ENCODE results near the gene A2M. TPM values are rescaled to one million over a fixed set of nuclear protein-coding genes. Genes with fewer than 3 reads are reported as not detected.

The A2M gene
- total RNA-seq, 1 donor from 2014 or later: 44.5 TPM

DNA sequence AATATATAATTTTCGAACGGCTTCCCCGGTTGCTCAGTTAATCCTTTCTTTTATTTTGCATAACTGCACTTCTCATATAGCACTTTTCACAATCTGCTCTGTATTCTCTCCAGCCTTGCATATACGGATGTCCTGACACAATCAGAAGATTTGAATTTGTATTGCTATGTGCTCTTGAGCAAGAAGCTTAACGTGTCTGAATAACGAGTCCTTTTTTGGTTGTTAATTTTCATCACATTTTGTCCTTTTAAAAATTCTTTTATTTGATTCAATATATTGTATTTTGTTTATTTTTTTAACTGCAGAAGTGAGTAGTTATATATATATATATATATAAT lies 17.6 kb downstream of the A2M start:
- no peak for DNase-seq

- no peak for DNase-seq
Measured at GRCh38 chr12:9096563-9097176, 19.0 kb downstream of the A2M start.

DNA sequence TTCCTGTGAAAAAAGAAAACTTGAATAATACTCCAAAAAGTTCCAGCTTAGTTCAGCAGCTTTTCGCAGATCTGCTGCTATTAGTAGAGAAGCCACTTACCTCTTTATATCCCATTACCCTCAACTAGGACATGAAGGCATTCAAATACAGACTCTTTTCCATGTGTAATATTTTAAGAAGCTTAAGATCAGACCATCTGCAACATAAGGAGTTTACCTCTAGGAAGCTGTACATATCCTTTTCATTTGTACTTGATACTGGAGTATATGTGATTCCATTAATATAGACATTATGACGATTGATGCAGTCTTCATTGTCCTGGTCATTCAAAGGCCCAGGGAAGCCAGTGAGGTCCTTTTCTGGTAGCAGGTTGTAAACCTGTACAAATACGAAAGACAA lies 20.4 kb downstream of the A2M start:
- DNase-seq: no peak

GRCh38 chr12:9094512-9095206 lies 21.1 kb downstream of the A2M start:
- DNase-seq: no peak

- DNase-seq: no peak
Measured at GRCh38 chr12:9091891-9092598, 23.7 kb downstream of the A2M start.

- DNase-seq: no peak
Measured at GRCh38 chr12:9090220-9090619, 25.5 kb downstream of the A2M start.

GRCh38 chr12:9087087-9087835 lies 28.5 kb downstream of the A2M start:
- DNase-seq: no peak

- DNase-seq: no peak
Measured at GRCh38 chr12:9086087-9086486, 29.6 kb downstream of the A2M start.

DNA sequence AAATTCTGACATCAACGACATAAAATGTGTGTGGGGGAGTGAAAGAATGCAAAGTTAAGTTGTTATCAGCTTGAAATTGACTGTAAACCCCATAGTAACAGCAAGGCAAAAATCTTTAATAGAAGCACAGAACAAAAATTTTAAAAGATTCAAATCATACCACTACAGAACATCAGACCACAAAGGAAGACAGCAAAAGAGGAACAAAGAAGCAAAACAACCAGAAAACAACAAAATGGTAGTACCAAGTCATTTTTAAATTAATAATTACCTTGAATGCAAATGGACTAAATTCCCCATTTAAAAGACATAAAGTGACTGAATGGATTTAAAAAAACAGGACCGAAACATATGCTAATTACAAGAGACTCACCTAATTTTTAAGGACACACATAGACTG lies 31.3 kb downstream of the A2M start:
- no peak for DNase-seq

- DNase-seq: no peak
Measured at GRCh38 chr12:9083793-9084192, 31.9 kb downstream of the A2M start.

DNA sequence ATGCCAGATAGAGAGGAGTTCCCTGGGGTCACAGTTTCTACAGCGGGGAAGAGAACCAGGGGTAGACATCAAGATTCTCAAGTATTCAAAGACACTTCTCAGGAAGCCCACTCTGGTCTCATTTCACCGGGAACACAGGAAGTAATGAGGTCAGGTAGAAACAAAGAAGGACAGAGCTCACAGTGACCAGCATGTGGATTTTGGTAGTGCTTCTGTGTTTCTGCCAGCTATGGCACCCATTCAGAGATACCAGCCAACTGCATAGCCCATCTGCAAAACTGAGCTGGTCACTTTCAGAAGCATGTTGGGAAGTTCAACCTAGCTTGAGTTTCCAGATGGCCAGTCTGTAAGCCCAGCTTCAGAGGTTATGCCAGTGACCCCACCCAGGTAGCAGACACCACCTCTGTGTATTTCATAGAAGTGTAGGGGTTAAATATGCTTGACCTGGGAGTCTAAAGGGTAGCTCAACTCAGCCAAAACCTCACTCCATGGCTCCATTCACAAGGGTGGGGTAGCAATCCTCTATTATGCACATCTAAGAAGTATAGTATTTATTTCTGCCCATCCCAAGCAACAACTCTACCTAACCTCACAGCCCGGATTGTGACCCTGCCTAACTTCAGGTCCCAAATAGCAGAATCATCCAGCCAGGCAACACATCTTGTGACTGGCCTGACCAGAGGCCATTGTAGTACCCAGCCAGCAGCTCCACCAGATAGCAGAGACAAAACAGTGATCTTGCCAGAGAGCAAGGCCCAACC lies 33.9 kb downstream of the A2M start:
- DNase-seq: no peak

GRCh38 chr12:9079883-9080675 lies 35.6 kb downstream of the A2M start:
- no peak for DNase-seq

DNA sequence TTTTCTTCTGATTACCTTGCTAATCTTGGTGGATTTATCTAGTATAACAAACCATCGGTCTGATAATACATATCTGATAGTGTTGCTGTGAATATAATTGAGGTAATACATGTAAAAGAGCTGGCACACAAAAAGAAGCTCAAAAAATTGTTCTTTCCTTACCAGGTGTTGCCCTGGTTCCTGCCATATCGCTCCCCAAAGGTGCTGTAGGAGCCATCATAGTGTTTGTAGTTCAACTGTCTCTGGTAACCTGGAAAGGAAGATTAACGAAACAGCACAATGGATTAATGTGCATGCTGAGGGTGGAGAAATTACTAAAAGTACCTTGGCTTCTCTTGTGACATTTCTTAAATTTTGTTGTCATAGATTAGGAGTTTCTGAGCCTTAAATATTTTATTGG lies 36.6 kb downstream of the A2M start:
- no peak for DNase-seq

DNA sequence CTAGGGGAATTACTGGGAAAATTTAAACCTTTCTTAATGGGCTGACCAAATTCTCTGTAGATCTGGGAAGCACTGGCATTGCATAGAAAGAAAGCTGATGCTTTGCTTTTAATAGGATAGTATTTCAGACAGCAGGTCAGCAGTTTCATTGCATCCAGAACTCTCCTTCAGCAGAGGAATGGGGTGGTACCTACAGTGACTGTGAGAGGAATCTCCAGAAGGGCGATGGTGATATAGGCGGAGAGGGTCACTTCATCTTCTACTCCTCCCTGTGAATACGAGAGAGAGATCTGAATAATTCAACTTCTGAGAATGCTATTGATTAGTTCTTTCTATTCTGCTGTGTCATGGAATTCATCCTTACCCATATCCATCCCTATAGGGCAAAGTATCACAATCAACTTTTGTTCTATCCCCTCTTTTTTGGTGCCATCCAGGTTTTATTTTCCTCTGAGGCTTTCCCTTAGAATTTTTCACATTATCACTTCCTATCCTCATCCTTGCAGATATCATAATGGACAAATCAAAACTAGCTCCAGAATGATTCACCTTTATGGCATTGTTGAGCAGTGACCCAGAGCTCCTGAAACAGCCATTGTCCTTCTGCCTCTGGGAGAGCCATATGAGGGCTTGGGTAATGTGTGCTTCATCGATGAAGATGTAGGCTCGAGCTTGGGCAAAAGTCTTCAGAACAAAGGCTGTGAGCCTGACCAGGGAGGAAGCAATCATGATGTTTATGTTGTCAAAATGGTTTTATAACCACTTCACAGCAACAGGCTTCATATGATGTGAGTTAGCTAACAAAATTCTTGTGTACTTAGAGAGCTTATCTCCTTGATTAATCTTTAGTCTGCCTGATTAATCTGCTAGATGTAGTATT lies 38.3 kb downstream of the A2M start:
- no peak for DNase-seq

DNA sequence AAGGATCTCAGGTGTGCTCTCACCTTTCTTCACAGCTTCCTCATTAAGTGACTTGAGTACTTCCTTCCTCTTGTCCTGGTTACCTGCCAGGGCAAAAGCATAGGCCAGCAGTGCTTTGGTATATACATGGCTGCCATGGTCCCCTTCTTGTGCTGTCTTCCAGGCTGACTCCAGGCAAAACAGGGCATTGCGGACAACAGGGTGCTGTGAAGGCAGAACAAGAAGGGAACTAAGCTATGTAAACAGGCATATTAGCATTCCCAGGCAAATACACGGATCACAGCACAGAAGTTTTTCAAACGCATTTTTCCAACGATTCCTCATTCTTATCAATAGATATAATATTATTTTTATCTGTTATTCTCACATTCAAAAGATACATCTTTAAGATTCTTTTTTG lies 39.0 kb downstream of the A2M start:
- no peak for DNase-seq

- no peak for DNase-seq
Measured at GRCh38 chr12:9075138-9075535, 40.6 kb downstream of the A2M start.

GRCh38 chr12:9074484-9075137 lies 41.1 kb downstream of the A2M start:
- no peak for DNase-seq

DNA sequence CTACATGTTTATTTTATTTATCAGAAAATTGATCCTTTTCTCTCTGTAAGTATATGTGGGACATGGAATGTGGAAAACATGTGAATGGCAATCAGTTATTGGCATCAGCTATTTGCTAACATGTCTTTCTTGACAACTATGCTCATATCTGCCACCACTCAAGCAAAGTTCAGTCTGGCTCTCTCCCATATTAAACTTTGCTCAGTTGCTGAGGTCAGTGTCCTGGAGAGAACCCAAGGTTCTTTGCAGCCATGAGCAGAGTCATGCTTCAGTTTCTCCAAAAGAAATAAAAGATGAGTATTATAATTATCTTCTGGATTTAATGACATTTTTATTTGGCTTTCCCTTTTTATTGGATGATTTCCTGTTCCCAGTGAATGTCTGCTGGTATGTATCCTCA lies 42.6 kb downstream of the A2M start:
- no peak for DNase-seq

- DNase-seq: no peak
Measured at GRCh38 chr12:9072481-9073038, 43.2 kb downstream of the A2M start.

- no peak for DNase-seq
Measured at GRCh38 chr12:9071969-9072368, 43.8 kb downstream of the A2M start.

Measured in occipital lobe (tissue), 2 donors.